C4-2B (cell line): Measurements from ENCODE around the gene NEB.

Source experiments
- CTCF ChIP-seq: fragments of 450-650 bp; conservative IDR thresholded peaks from 2 replicates; pipeline ENCODE4 v1.5.1; 2017; ENCODE audit warnings: mild to moderate bottlenecking
- ZFX ChIP-seq: fragments of 450-650 bp; IDR thresholded peaks from 2 replicates; pipeline ENCODE4 v1.6.1; 2017

GRCh38 chr2:151638990-151639389 is 95.3 kb downstream of the NEB start:
- no peak for TF ChIP-seq CTCF
- no peak for TF ChIP-seq ZFX
